GM12878 (cell line): Measurements from ENCODE around the gene ARMC9. TPM values are rescaled to one million over a fixed set of nuclear protein-coding genes. Genes with fewer than 3 reads are reported as not detected.

ENCODE experiments used
- BMI1 ChIP-seq: fragments of 450-650 bp; IDR thresholded peaks from 2 replicates; pipeline ENCODE4 v1.6.1; 2016; ENCODE audit warnings: mild to moderate bottlenecking, moderate library complexity, borderline replicate concordance
- CHD1 ChIP-seq: IDR thresholded peaks from 2 replicates; pipeline ENCODE4 v1.6.1; 2012; ENCODE audit warnings: low read depth, low read length, improper control_type of control experiment
- LARP7 ChIP-seq: fragments of 450-650 bp; IDR thresholded peaks from 2 replicates; pipeline ENCODE4 v1.6.1; 2017; ENCODE audit warnings: mild to moderate bottlenecking
- NBN ChIP-seq: fragments of 450-650 bp; IDR thresholded peaks from 2 replicates; pipeline ENCODE4 v1.6.1; 2016
- NR2C1 ChIP-seq: fragments of 450-650 bp; IDR thresholded peaks from 2 replicates; pipeline ENCODE4 v1.6.1; 2017; ENCODE audit warnings: antibody characterized with exemption, mild to moderate bottlenecking, moderate library complexity
- NR2C2 ChIP-seq: IDR thresholded peaks from 2 replicates; pipeline ENCODE4 v1.6.1; 2011; ENCODE audit warnings: borderline replicate concordance, low read depth; ENCODE audit not compliant: control insufficient read depth, insufficient read length
- PAX5 ChIP-seq: IDR thresholded peaks from 2 replicates; pipeline ENCODE4 v1.6.1; 2011; ENCODE audit warnings: low read depth, low read length, borderline replicate concordance
- PAX8 ChIP-seq: fragments of 450-650 bp; IDR thresholded peaks from 2 replicates; pipeline ENCODE4 v1.6.1; 2017; ENCODE audit warnings: mild to moderate bottlenecking, moderate library complexity
- REST ChIP-seq: IDR thresholded peaks from 2 replicates; pipeline ENCODE4 v1.6.1; 2012; ENCODE audit warnings: mild to moderate bottlenecking, low read depth, low read length
- SIN3A ChIP-seq: IDR thresholded peaks from 2 replicates; pipeline ENCODE4 v1.6.1; 2012; ENCODE audit warnings: low read depth, low read length, improper control_type of control experiment
- STAT3 ChIP-seq: IDR thresholded peaks from 2 replicates; pipeline ENCODE4 v1.6.1; 2011; ENCODE audit warnings: low read depth, low read length, improper control_type of control experiment
- WRNIP1 ChIP-seq: IDR thresholded peaks from 2 replicates; pipeline ENCODE4 v1.6.1; 2011; ENCODE audit warnings: low read depth, low read length, improper control_type of control experiment, borderline replicate concordance
- ZBTB4 ChIP-seq: fragments of 450-650 bp; formaldehyde crosslinking; IDR thresholded peaks from 2 replicates; pipeline ENCODE4 v1.4.0; 2022; ENCODE audit warnings: mild to moderate bottlenecking, moderate library complexity
- ZNF687 ChIP-seq: fragments of 450-650 bp; IDR thresholded peaks from 2 replicates; pipeline ENCODE4 v1.6.1; 2017; ENCODE audit warnings: mild to moderate bottlenecking, moderate library complexity
- ZSCAN29 ChIP-seq: fragments of 450-650 bp; IDR thresholded peaks from 2 replicates; pipeline ENCODE4 v1.6.1; 2017; ENCODE audit warnings: mild to moderate bottlenecking, moderate library complexity
- polyA plus RNA-seq, 11 experiments: library from polyadenylated mRNA; depleted of rRNA in 4 of 11; unstranded in 6 of 11; stranded (reverse) in 5 of 11; fragments of >200 nt; fragmentation: Nextera tagmentation in 4 of 11; fragmentation: Illumina TruSeq in 1 of 11; extraction: Ambion mirVana in 4 of 11; extraction: Trizol in 1 of 11; gene quantifications; 1 replicate in 1 of 11; 2 replicates in 10 of 11; pipeline versions ENCODE4 v1.2.1 to v1.2.3, GENCODE V29; 2011 to 2016; ENCODE audit warnings: inconsistent platforms in 2 of 11, missing spikeins in 2 of 11, low read depth in 1 of 11
- total RNA-seq, 4 experiments: library from RNA; depleted of rRNA in 3 of 4; stranded (reverse); fragments of >200 nt in 3 of 4; fragmentation: Illumina TruSeq in 1 of 4; extraction: Trizol in 1 of 4; gene quantifications; 2 replicates each; pipeline versions ENCODE4 v1.2.1 to v1.2.3, GENCODE V29; 2013 to 2021
- TF ChIP-seq, protein P1 (sequence below): fragments of 450-650 bp; IDR thresholded peaks from 2 replicates; pipeline ENCODE4 v1.6.1; 2018; ENCODE audit warnings: mild to moderate bottlenecking, low read depth, moderate library complexity; ENCODE audit not compliant: partially characterized antibody

The ARMC9 gene
- total and polyA plus RNA-seq, 10 of the 15 experiments (the other 5 are each of a cell fraction or from before 2014, with no cell fraction given), result 3.8 to 21.8 (median 10.4) TPM

GRCh38 chr2:231395188-231396057, 197.0 kb downstream of the ARMC9 start, which contains the start of gene B3GNT7 (continued):
- TF ChIP-seq REST (no peak), PAX5 (0 out of 2 replicates have a peak, but pooled peaks have one; percentile 7), WRNIP1 (no peak), SIN3A (no peak), ZNF687 (no peak), STAT3 (no peak), BMI1 (no peak), PAX8 (no peak), ZSCAN29 (no peak), NR2C1 (no peak), NR2C2 (no peak), LARP7 (no peak), NBN (0 out of 2 replicates have a peak, but pooled peaks have one; percentile 10), ZBTB4 (CRISPR knock-in tag) (no peak), CHD1 (no peak)
- TF ChIP-seq, protein P1, sequence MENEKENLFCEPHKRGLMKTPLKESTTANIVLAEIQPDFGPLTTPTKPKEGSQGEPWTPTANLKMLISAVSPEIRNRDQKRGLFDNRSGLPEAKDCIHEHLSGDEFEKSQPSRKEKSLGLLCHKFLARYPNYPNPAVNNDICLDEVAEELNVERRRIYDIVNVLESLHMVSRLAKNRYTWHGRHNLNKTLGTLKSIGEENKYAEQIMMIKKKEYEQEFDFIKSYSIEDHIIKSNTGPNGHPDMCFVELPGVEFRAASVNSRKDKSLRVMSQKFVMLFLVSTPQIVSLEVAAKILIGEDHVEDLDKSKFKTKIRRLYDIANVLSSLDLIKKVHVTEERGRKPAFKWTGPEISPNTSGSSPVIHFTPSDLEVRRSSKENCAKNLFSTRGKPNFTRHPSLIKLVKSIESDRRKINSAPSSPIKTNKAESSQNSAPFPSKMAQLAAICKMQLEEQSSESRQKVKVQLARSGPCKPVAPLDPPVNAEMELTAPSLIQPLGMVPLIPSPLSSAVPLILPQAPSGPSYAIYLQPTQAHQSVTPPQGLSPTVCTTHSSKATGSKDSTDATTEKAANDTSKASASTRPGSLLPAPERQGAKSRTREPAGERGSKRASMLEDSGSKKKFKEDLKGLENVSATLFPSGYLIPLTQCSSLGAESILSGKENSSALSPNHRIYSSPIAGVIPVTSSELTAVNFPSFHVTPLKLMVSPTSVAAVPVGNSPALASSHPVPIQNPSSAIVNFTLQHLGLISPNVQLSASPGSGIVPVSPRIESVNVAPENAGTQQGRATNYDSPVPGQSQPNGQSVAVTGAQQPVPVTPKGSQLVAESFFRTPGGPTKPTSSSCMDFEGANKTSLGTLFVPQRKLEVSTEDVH, result no peak
